GM12878 (cell line): ENCODE results near the gene DENND6B. TPM values are rescaled to one million over a fixed set of nuclear protein-coding genes. Genes with fewer than 3 reads are reported as not detected.

ENCODE experiments used
- ATAC-seq: fragments of 200-7000 bp; cut with Tn5 transposase; 3 replicates; pipeline ENCODE4 v1.9.1; 2020; ENCODE audit warnings: mild to moderate bottlenecking, moderate library complexity
- BruUV-seq: library from RNA; stranded (reverse); fragments of 400-500 nt; replicated peaks from 2 replicates; lab custom pipeline; 2021; lab: Mats Ljungman, UMichigan
- CTCF ChIA-PET: fragments of 300-600 bp; sonication (Branson Sonifier 250); formaldehyde crosslinking; extraction: SDS; loops from one replicate; lab custom pipeline; 2021; ENCODE audit warnings: inconsistent platforms; lab: Yijun Ruan, JAX
- POLR2A ChIA-PET: fragments of 350-600 bp; formaldehyde crosslinking; extraction: SDS; loops from one replicate; lab custom pipeline; 2021; ENCODE audit warnings: inconsistent platforms; lab: Charles Lee
- RAD21 ChIA-PET: fragments of 300-600 bp; sonication (Branson Sonifier 250); formaldehyde crosslinking; loops from one replicate; lab custom pipeline; 2023; ENCODE audit warnings: antibody characterized with exemption; ENCODE audit not compliant: unreplicated experiment; lab: Charles Lee
- SMC1A ChIA-PET: fragments of 300-600 bp; sonication (Branson Sonifier 250); formaldehyde crosslinking; loops from one replicate; lab custom pipeline; 2023; ENCODE audit not compliant: unreplicated experiment, uncharacterized antibody; lab: Charles Lee
- DNase-seq: peaks from one replicate; pipeline ENCODE4 v3.0.0-alpha.2; 2011; ENCODE audit warnings: low read depth, low spot score
- FAIRE-seq: peaks from 3 replicates; lab custom pipeline; 2011; peaks lifted over from hg19 to GRCh38; lab: Jason Lieb, UNC
- H2AFZ ChIP-seq: 2 replicates; pipeline ENCODE4 v1.6.0; 2011; ENCODE audit warnings: low read depth, low read length, control low read depth; ENCODE audit not compliant: control insufficient read depth
- H3K27ac ChIP-seq: 2 replicates; pipeline ENCODE4 v1.5.1; 2011; ENCODE audit warnings: control low read depth; ENCODE audit not compliant: control insufficient read depth, insufficient read depth
- H3K27me3 ChIP-seq, 2 experiments: replicated peaks in 1 of 2; 2 replicates each; pipeline versions ENCODE4 v1.6.0 to v1.6.1; 2011; ENCODE audit warnings: low read length in 1 of 2; ENCODE audit not compliant: control insufficient read depth in 2 of 2, insufficient read depth in 2 of 2
- H3K36me3 ChIP-seq, 2 experiments: 2 replicates each; pipeline ENCODE4 v1.5.1; 2011; ENCODE audit warnings: low read length in 1 of 2; ENCODE audit not compliant: control insufficient read depth in 2 of 2, insufficient read depth in 2 of 2
- H3K4me1 ChIP-seq: 2 replicates; pipeline ENCODE4 v1.6.1; 2011; ENCODE audit warnings: mild to moderate bottlenecking, low read length, moderate library complexity, mixed read lengths; ENCODE audit not compliant: control insufficient read depth, insufficient read depth
- H3K4me2 ChIP-seq: 2 replicates; pipeline ENCODE4 v1.6.0; 2011; ENCODE audit warnings: control low read depth; ENCODE audit not compliant: control insufficient read depth, insufficient read depth
- H3K4me3 ChIP-seq: fragments of 200-600 bp; sonication (generic); 2 replicates; pipeline ENCODE4 v1.5.1; 2016
- H3K79me2 ChIP-seq: 2 replicates; pipeline ENCODE4 v1.6.0; 2011; ENCODE audit warnings: low read length; ENCODE audit not compliant: control insufficient read depth, insufficient read depth
- H3K9ac ChIP-seq: 2 replicates; pipeline ENCODE4 v1.8.0; 2011; ENCODE audit warnings: low read length, control low read depth, mixed read lengths; ENCODE audit not compliant: control insufficient read depth, insufficient read depth
- H3K9me3 ChIP-seq: replicated peaks from 3 replicates; pipeline ENCODE4 v1.5.1; 2011; ENCODE audit warnings: mild to moderate bottlenecking, low read length; ENCODE audit not compliant: control insufficient read depth, insufficient read depth
- H4K20me1 ChIP-seq: 2 replicates; pipeline ENCODE4 v1.6.0; 2011; ENCODE audit not compliant: control insufficient read depth, insufficient read depth
- BACH1 ChIP-seq: fragments of 450-650 bp; IDR thresholded peaks from 2 replicates; pipeline ENCODE4 v1.6.1; 2017; ENCODE audit warnings: mild to moderate bottlenecking, borderline replicate concordance
- MTA2 ChIP-seq: fragments of 450-650 bp; IDR thresholded peaks from 2 replicates; pipeline ENCODE4 v1.6.1; 2016; ENCODE audit warnings: low read depth, mild to moderate bottlenecking, moderate library complexity
- NFYA ChIP-seq: IDR thresholded peaks from 2 replicates; pipeline ENCODE4 v1.6.1; 2011; ENCODE audit warnings: low read depth, mild to moderate bottlenecking, low read length, improper control_type of control experiment, borderline replicate concordance
- RUNX3 ChIP-seq: IDR thresholded peaks from 2 replicates; pipeline ENCODE4 v1.6.1; 2012; ENCODE audit warnings: low read length, inconsistent platforms
- WGBS: methylation state at CpG from one replicate; pipeline ENCODE4 v1.1.6; 2016; ENCODE audit warnings: low lambda C conversion rate; ENCODE audit not compliant: insufficient replicate concordance, insufficient coverage; ENCODE audit errors: missing lambda C conversion rate; 5-methylcytosine and 5-hydroxymethylcytosine counted together
- in situ Hi-C: fragments of 300-500 bp; cut with MboI; formaldehyde crosslinking; loops from 9 replicates; pipeline ENCODE4 v1.14.3; 2018; ENCODE audit warnings: mixed read lengths
- intact Hi-C: fragments of 100-400 bp; cut with micrococcal nuclease; formaldehyde crosslinking; loops from one replicate; pipeline ENCODE4 v1.14.2; 2022; ENCODE audit not compliant: unreplicated experiment
- polyA plus RNA-seq, 11 experiments: library from polyadenylated mRNA; depleted of rRNA in 4 of 11; unstranded in 6 of 11; stranded (reverse) in 5 of 11; fragments of >200 nt; fragmentation: Nextera tagmentation in 4 of 11; fragmentation: Illumina TruSeq in 1 of 11; extraction: Ambion mirVana in 4 of 11; extraction: Trizol in 1 of 11; gene quantifications; 1 replicate in 1 of 11; 2 replicates in 10 of 11; pipeline versions ENCODE4 v1.2.1 to v1.2.3, GENCODE V29; 2011 to 2016; ENCODE audit warnings: inconsistent platforms in 2 of 11, missing spikeins in 2 of 11, low read depth in 1 of 11
- total RNA-seq, 4 experiments: library from RNA; depleted of rRNA in 3 of 4; stranded (reverse); fragments of >200 nt in 3 of 4; fragmentation: Illumina TruSeq in 1 of 4; extraction: Trizol in 1 of 4; gene quantifications; 2 replicates each; pipeline versions ENCODE4 v1.2.1 to v1.2.3, GENCODE V29; 2013 to 2021
- TF ChIP-seq, protein P1 (sequence below): fragments of 450-650 bp; IDR thresholded peaks from 2 replicates; pipeline ENCODE4 v1.6.1; 2018; ENCODE audit warnings: borderline replicate concordance, mild to moderate bottlenecking; ENCODE audit not compliant: partially characterized antibody

The DENND6B gene
- total and polyA plus RNA-seq, 10 of the 15 experiments (the other 5 are each of a cell fraction or from before 2014, with no cell fraction given), result 0.72 to 11.3 (median 6.2) TPM

DNA sequence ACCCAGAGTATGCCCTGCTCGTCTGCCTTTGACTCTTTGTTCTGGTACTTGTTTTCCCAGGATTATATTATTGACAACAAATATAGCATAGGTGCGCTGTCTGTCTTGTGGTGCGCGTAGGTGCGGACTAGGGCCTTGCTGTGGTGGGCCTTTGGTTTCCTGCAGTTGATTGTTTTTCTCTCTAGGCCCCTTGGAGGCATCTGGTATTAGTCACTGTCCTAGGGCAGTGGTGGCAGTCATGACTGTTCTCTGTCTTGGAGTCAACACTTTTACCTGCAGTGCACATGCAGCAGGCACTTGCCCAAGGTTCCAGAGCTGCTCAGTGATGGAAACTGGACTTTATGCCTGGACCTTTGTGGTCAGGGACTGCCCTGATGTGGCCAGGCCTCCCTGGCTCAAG, 34.9 kb upstream of the DENND6B start:
- H3K4me3 ChIP-seq, result no peak overlapping the region
- intact Hi-C loops, result no loop called here
- ChIA-PET RAD21 (no interaction called here), POLR2A (no interaction called here), CTCF (interaction anchor here (1.1 to 2.5 kb wide), 2 partner anchors 20 to 123 kb away, joined by 3 to 9 read pairs; no protein-coding TSS in a partner anchor), SMC1A (no interaction called here)
- no peak overlapping the region for H2AFZ ChIP-seq
- TF ChIP-seq BACH1 (no peak), RUNX3 (peak; percentile 70), MTA2 (no peak), NFYA (no peak)
- TF ChIP-seq, protein P1, sequence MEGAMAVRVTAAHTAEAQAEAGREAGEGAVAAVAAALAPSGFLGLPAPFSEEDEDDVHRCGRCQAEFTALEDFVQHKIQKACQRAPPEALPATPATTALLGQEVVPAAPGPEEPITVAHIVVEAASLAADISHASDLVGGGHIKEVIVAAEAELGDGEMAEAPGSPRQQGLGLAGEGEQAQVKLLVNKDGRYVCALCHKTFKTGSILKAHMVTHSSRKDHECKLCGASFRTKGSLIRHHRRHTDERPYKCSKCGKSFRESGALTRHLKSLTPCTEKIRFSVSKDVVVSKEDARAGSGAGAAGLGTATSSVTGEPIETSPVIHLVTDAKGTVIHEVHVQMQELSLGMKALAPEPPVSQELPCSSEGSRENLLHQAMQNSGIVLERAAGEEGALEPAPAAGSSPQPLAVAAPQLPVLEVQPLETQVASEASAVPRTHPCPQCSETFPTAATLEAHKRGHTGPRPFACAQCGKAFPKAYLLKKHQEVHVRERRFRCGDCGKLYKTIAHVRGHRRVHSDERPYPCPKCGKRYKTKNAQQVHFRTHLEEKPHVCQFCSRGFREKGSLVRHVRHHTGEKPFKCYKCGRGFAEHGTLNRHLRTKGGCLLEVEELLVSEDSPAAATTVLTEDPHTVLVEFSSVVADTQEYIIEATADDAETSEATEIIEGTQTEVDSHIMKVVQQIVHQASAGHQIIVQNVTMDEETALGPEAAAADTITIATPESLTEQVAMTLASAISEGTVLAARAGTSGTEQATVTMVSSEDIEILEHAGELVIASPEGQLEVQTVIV, result no peak
- 3% methylated on average over 5 of the region's 5 CpGs for WGBS
- FAIRE-seq, result no peak
- no peaks in the 10 kb centered on the region for H3K4me1 ChIP-seq
- H3K9me3 ChIP-seq, result no peaks in the 10 kb centered on the region
- H3K36me3 ChIP-seq, result peaks cover 2 to 7% of the 10 kb centered on the region in 2 experiments; a peak in 3 of 4 replicates
- in situ Hi-C loops, result no loop called here
- no peak for DNase-seq
- no peaks in the 10 kb centered on the region; the same call in none of the 2 replicates for H4K20me1 ChIP-seq
- no peaks in the 10 kb centered on the region for H3K27me3 ChIP-seq
- H3K27ac ChIP-seq, result no peak overlapping the region
- ATAC-seq, result no peak
- BruUV-seq, result no TSS peak
- H3K79me2 ChIP-seq, result peaks cover 17% of the 10 kb centered on the region
- H3K4me2 ChIP-seq, result no peak overlapping the region
- H3K9ac ChIP-seq, result no peak overlapping the region
